GM18499 (cell line): Measurements from ENCODE around the gene PRPSAP1.
A peak's percentile ranks its signal among the peaks of the same experiment; 100 is the strongest.

Source experiments
- ATAC-seq: cut with Tn5 transposase; IDR thresholded peaks from one replicate; pipeline ENCODE4 v1.9.1; 2021; ENCODE audit warnings: moderate number of reproducible peaks; ENCODE audit not compliant: insufficient read depth, unreplicated experiment

Gene PRPSAP1

GRCh38 chr17:76353599-76354316 lies at the start of gene PRPSAP1:
TSS of gene PRPSAP1 (minus strand) at chr17:76353916. CDS start at chr17:76353703, 213 bp downstream.
- peak; percentile 63 for ATAC-seq

- no peak for ATAC-seq
Measured at GRCh38 chr17:76402711-76403110, 49.0 kb upstream of the PRPSAP1 start.

GRCh38 chr17:76399175-76400172 lies 45.8 kb upstream of the PRPSAP1 start:
- no peak for ATAC-seq

DNA sequence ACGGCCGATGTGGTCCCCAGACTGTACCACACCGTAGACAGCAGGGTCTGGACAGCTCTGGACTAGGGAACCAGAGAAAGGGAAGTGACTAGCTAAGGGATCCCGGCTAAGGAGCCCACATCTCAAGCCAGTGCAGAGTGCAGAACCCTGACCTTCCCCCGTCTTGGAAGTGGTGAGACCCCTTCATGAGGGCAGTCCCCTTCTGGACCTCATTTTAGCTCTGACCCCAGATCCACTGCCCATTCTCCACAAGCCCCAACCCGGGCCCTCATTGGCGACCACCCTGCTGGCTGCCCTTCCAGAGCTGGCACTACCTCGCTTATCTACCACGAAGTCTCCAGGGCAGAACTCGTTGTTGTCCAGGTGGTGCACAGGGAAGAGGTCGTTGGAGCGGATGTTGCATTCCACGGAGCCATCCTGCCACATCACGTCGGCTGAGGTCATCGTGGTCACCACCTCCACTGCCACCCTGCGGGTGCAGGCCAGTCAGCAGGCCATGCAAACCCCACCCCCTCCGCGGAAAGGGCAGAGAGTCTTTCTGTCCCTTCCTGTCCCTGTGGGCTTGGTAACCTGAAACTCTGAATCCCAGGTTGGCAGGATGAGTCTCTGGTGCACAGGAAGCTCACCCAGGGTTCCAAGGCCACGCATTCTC lies 44.9 kb upstream of the PRPSAP1 start:
- ATAC-seq, result no peak

GRCh38 chr17:76397687-76398522 lies 44.2 kb upstream of the PRPSAP1 start:
- no peak for ATAC-seq

GRCh38 chr17:76397184-76397583 lies 43.5 kb upstream of the PRPSAP1 start:
- ATAC-seq, result no peak

GRCh38 chr17:76395980-76396379 lies 42.3 kb upstream of the PRPSAP1 start:
- ATAC-seq, result no peak

DNA sequence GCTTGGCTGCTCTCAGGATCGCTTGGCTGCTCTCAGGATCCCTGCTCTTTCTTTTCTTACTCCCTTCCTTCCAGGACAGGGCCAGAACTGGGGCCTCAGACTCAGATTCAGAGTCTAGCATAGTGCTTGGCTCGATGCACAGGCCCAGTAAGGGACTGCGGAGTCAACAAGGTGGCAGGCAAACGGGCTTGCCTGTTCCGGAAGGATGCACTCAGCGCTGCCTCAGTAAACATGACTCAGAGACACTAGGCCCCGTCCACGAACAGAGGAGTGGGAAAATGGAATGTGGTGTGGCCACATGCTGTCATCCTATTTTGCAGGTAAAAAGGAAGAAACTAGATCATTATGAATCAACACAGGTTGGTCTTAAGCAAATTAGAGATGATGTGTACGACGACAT lies 40.5 kb upstream of the PRPSAP1 start:
- ATAC-seq, result no peak

DNA sequence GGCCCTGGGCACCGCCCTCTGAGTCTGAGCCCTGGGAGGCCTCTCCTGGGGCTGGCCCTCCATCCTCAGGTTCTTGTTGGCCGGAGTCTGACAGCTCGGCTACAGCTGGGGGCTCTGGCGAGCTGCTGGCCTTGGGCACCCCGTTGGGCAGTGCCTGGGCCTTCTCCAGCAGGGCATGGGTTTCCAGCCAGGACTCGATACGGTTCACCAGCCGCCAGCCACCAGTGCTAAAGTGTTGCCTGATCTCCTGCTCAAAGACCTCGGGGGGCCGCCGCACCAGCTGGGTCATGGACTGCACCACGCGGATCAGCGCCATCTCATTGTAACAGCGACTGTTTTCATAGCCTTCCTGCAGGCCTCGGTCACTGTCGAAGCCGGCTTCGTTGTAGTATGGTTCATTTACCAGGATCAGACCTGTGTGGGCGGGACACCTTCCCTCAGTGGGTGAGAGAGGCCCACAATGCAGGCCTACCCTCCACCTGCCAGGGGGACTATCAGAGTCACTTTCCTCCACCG lies 37.5 kb upstream of the PRPSAP1 start:
- no peak for ATAC-seq

GRCh38 chr17:76390003-76390421 lies 36.3 kb upstream of the PRPSAP1 start:
- ATAC-seq, result no peak

DNA sequence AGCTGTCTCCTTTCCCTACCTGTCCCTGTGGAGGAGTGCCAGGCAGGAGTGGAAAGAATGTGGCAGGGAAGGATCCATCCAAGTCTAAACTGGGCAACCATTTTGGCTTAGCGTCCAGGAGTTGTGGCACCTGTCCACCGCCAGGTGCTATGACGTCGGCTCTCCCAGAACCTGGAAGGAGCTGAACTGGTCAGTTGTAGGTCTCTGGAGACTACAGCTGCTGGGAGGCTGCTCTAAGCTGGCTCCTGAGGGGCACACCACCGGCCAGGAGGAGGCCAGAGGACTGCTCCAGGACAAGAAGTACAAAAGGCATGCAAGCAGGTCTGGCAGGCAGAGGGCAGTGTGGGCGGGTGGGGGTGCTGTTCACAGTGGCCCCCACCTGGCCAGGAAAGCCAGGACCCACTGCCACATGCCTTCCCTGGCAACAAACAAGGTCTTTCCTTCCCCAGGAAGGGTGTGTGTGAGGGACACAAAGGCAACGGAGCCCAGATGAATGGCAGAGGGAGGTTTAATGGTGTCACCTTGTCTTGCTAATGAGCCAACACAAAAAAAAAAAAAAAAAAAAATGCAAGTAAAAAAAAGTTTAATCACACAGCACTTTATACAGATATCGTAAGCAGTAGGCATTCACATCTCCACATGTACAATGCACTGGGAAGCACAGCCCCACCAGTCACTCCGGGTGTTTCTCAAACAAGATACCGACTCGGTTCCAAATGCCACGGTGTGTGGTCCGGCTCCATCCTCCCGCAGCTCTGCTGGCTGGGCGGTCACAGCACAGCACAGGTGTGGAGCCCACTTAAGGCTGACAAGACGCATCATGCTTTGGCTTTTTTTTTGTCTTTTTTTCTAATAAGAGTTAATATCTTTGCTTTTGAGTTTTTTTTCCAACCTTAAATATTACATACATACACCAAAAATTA lies 35.5 kb upstream of the PRPSAP1 start:
- ATAC-seq, result no peak

DNA sequence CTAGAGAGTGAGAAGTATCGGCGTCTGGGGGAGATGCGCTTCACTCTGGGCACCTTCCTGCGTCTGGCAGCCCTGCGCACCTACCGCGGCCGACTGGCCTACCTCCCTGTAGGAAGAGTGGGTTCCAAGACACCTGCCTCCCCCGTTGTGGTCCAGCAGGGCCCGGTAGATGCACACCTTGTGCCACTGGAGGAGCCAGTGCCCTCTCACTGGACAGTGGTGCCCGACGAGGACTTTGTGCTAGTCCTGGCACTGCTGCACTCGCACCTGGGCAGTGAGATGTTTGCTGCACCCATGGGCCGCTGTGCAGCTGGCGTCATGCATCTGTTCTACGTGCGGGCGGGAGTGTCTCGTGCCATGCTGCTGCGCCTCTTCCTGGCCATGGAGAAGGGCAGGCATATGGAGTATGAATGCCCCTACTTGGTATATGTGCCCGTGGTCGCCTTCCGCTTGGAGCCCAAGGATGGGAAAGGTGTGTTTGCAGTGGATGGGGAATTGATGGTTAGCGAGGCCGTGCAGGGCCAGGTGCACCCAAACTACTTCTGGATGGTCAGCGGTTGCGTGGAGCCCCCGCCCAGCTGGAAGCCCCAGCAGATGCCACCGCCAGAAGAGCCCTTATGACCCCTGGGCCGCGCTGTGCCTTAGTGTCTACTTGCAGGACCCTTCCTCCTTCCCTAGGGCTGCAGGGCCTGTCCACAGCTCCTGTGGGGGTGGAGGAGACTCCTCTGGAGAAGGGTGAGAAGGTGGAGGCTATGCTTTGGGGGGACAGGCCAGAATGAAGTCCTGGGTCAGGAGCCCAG lies 33.5 kb upstream of the PRPSAP1 start:
- ATAC-seq, result no peak

DNA sequence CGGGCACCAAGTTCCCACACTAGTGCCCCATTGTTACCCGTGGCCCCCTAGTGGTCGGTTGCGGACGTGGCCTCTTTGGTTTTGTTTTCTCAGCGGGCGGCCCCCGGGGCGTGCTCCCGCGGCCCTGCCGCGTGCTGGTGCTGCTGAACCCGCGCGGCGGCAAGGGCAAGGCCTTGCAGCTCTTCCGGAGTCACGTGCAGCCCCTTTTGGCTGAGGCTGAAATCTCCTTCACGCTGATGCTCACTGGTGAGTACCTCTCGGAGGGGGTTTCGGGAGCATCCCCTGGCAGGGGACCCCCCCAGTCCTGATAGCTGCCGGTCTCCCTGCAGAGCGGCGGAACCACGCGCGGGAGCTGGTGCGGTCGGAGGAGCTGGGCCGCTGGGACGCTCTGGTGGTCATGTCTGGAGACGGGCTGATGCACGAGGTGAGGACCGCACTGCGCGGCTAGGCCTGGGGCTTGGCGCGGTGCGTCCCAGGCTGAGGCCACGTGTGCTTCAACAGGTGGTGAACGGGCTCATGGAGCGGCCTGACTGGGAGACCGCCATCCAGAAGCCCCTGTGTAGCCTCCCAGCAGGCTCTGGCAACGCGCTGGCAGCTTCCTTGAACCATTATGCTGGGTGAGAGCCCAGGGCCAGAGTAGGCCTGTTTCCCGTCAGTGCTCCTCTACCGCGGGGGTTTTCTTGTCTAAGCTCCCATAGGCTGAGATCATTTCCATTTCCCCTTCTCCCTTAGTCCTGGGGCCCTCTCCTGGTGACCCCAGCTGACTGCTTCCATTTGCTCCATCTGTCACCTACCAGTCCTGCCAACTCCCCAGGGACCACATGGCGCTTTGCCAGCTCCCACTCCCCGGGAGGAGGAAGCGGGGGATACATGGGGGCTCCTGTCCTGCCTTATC lies 32.4 kb upstream of the PRPSAP1 start:
- no peak for ATAC-seq

DNA sequence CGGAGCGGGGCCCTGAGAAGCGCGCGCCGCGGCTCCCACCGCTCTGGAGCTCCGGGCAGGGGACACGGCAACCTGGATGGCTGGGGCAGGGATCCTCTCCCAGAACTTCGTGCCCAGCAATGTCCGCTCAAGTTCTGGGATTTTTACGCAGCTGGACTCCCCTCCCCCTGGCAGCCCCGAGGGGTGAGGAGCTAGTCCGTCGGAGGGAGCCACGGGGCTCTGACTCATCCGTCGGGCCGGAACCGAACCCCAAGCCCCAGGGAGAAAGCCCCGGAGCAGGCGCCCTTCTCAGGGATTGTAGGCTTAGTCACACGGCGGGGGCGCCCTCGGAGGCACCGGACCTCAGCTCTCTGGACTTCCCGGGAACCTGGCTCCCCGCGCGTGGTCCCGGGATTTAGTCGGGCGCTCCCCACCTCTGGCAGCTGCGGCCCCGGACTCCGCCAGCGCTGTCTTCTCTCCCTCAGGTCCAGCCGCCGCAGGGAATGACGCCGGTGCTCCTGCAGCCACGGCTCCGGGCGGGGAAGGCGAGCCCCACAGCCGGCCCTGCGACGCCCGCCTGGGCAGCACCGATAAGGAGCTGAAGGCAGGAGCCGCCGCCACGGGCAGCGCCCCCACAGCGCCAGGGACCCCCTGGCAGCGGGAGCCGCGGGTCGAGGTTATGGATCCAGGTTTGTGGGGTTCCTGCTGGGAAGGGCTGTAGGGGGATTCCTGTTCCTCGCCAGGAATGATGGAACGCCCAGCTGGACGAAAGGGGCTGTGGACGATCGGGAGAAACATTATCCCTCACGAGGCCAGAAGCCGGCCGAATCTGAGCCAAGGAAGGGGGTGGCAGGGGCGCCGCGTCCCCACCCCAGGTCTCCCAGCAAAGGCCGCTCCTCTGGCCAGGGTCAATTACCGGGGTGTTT lies 31.5 kb upstream of the PRPSAP1 start:
- ATAC-seq, result no peak

DNA sequence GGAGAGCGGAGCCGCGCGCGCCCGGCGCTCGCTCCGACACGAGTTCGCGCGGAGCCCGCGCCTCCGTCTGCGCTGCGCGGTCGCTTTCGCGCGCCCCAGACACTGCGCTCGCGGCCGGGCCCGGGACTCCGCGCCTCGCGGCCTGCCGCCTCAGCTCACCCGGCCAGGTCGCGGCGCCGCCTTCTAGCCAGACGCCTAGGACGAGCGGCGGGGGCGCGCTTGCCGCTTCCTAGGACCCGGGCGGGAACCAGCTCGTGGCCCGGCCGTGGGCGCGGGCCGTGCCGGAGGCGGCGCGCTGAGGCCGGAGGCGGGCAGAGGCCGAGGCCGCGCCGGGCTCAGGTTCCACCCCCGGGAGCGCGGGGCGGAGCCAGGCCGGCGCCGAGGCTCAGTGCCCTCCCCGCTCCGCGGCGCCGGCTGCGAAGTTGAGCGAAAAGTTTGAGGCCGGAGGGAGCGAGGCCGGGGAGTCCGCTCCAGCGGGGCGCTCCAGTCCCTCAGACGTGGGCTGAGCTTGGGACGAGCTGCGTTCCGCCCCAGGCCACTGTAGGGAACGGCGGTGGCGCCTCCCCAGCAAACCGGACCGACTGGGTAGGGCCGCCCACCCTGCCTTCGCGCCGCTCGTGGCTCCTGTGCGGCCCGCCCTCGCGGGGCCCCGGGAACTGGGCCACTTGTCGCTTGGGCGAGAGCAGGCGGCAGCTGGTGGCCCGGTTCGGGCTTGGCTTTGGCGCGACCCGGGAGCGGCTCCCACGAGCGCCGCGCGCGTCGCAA lies 30.7 kb upstream of the PRPSAP1 start, which contains the start of gene SPHK1:
TSS of gene SPHK1 (plus strand) at position 388 of the 765 bp plus-strand sequence. CDS start 1,036 bp downstream, outside the sequence.
- no peak for ATAC-seq
